Measurements from ENCODE around the gene OR8B8. TPM values are rescaled to one million over a fixed set of nuclear protein-coding genes. Genes with fewer than 3 reads are reported as not detected.

OR8B8 gene
- total RNA-seq, 1 donor from 2014 or later: not detected

GRCh38 chr11:124479561-124479960 lies 34.1 kb upstream of the OR8B8 start:
- intact Hi-C loops (cut with DNase I): no loop called here
- no peak overlapping the region for H3K4me3 ChIP-seq
- TF ChIP-seq, protein P1, sequence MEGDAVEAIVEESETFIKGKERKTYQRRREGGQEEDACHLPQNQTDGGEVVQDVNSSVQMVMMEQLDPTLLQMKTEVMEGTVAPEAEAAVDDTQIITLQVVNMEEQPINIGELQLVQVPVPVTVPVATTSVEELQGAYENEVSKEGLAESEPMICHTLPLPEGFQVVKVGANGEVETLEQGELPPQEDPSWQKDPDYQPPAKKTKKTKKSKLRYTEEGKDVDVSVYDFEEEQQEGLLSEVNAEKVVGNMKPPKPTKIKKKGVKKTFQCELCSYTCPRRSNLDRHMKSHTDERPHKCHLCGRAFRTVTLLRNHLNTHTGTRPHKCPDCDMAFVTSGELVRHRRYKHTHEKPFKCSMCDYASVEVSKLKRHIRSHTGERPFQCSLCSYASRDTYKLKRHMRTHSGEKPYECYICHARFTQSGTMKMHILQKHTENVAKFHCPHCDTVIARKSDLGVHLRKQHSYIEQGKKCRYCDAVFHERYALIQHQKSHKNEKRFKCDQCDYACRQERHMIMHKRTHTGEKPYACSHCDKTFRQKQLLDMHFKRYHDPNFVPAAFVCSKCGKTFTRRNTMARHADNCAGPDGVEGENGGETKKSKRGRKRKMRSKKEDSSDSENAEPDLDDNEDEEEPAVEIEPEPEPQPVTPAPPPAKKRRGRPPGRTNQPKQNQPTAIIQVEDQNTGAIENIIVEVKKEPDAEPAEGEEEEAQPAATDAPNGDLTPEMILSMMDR (IDR thresholded peaks at IDR 0.05): no peak

DNA sequence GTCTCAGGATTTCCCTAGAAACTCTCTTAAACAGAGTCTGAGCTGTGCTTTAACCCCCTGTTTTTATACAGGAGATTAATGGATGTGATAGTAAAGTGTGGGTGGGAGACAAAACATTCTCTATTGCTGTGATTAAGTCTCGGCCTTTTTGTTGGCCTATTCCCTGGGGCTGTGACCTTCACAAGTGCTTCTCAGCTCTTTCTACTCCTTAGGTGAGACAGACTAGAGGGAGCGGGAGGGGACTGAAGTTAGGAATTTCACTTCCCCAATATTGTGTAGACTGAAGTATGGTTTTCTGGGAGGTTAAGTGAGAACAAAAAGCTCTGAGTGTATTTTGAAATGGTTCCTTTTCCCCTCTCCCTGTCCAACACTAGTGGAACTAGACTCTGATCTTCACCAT lies 29.8 kb upstream of the OR8B8 start:
- H3K4me1 ChIP-seq: no peaks in the 10 kb centered on the region
- DNase-seq (ENCODE audit: low spot score in 2 of 2): no peak
- H3K4me3 ChIP-seq: no peak overlapping the region
- intact Hi-C loops (cut with DNase I): no loop called here
- no peaks in the 10 kb centered on the region for H3K9me3 ChIP-seq
- TF ChIP-seq, protein P1 (IDR thresholded peaks at IDR 0.05): no peak
- no peaks in the 10 kb centered on the region for H3K36me3 ChIP-seq
- no peak overlapping the region for H3K27ac ChIP-seq
- no peaks in the 10 kb centered on the region for H3K27me3 ChIP-seq

More at GRCh38 chr11:124479561-124479960, 34.1 kb upstream of the OR8B8 start:
- no peaks in the 10 kb centered on the region for H3K27me3 ChIP-seq
- H3K27ac ChIP-seq: no peak overlapping the region
- DNase-seq (ENCODE audit: low spot score in 2 of 2): no peak
- H3K36me3 ChIP-seq: no peaks in the 10 kb centered on the region
- no peaks in the 10 kb centered on the region for H3K9me3 ChIP-seq
- H3K4me1 ChIP-seq: no peaks in the 10 kb centered on the region

GRCh38 chr11:124474779-124475178 lies 29.3 kb upstream of the OR8B8 start:
- Histone ChIP-seq H3K36me3 (no peaks in the 10 kb centered on the region), H3K9me3 (no peaks in the 10 kb centered on the region), H3K4me3 (no peak overlapping the region), H3K4me1 (no peaks in the 10 kb centered on the region), H3K27ac (no peak overlapping the region), H3K27me3 (no peaks in the 10 kb centered on the region)
- no peak for DNase-seq (ENCODE audit: low spot score in 2 of 2)
- intact Hi-C loops (cut with DNase I): no loop called here
- TF ChIP-seq, protein P1 (IDR thresholded peaks at IDR 0.05): no peak

- no peak for DNase-seq (ENCODE audit: low spot score in 2 of 2)
- TF ChIP-seq, protein P1 (IDR thresholded peaks at IDR 0.05): no peak
- H3K9me3 ChIP-seq: no peaks in the 10 kb centered on the region
- intact Hi-C loops (cut with DNase I): no loop called here
- H3K27ac ChIP-seq: no peak overlapping the region
- no peaks in the 10 kb centered on the region for H3K36me3 ChIP-seq
- H3K27me3 ChIP-seq: no peaks in the 10 kb centered on the region
- H3K4me1 ChIP-seq: no peaks in the 10 kb centered on the region
- H3K4me3 ChIP-seq: no peak overlapping the region
Measured at GRCh38 chr11:124474079-124474478, 28.6 kb upstream of the OR8B8 start.

GRCh38 chr11:124473476-124473875 lies 28.0 kb upstream of the OR8B8 start:
- TF ChIP-seq, protein P1 (IDR thresholded peaks at IDR 0.05): no peak
- H3K4me1 ChIP-seq: no peaks in the 10 kb centered on the region
- DNase-seq (ENCODE audit: low spot score in 2 of 2): no peak
- H3K9me3 ChIP-seq: no peaks in the 10 kb centered on the region
- no peaks in the 10 kb centered on the region for H3K27me3 ChIP-seq
- intact Hi-C loops (cut with DNase I): no loop called here
- H3K4me3 ChIP-seq: no peak overlapping the region
- no peaks in the 10 kb centered on the region for H3K36me3 ChIP-seq
- H3K27ac ChIP-seq: no peak overlapping the region

All from ascending aorta (tissue), 2 donors.